Measurements from ENCODE around the gene HGS.

HGS gene, protein sequence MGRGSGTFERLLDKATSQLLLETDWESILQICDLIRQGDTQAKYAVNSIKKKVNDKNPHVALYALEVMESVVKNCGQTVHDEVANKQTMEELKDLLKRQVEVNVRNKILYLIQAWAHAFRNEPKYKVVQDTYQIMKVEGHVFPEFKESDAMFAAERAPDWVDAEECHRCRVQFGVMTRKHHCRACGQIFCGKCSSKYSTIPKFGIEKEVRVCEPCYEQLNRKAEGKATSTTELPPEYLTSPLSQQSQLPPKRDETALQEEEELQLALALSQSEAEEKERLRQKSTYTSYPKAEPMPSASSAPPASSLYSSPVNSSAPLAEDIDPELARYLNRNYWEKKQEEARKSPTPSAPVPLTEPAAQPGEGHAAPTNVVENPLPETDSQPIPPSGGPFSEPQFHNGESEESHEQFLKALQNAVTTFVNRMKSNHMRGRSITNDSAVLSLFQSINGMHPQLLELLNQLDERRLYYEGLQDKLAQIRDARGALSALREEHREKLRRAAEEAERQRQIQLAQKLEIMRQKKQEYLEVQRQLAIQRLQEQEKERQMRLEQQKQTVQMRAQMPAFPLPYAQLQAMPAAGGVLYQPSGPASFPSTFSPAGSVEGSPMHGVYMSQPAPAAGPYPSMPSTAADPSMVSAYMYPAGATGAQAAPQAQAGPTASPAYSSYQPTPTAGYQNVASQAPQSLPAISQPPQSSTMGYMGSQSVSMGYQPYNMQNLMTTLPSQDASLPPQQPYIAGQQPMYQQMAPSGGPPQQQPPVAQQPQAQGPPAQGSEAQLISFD

DNA sequence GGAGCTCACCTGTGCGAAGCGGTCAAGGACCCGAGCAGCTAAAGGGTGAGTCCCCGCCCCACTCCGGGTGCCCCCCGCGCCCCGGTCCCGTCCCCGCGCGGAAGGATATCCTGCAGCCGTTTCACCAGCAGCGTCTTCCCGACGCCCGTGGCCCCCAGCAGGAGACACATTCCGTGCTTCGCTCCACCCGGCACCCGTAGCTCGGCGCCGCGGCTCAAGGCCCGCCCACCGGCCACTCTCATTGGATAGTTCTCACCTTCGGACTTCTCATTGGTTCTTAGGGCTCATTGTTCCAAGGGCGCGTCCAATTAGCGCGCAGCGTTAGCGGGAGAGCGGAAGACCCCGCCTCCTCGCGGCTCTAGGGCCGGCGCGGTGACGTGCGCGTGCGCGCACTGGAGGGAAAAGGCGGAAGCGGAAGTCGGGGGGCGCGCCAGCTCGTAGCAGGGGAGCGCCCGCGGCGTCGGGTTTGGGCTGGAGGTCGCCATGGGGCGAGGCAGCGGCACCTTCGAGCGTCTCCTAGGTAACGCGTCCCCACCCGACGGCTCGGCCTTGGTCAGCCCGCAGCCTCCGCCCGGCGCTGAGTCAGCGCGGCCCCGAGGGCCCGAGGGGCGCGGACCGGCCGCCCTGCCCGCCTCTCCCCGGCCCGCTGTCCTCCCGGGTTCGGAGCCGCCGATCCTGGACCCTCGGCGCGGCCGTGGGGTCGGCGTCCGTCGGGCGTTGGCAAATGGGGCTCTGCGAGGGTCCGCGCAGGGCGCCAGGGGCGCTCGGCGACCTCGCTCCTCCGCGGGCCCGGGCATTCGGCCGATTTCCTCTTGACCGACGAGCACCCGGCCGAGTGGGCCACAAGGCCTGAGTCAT lies at the start of gene HGS, which contains the start of gene ARL16:
Gene HGS, plus strand, starts transcription at position 428 of the 858 bp plus-strand sequence. Its CDS starts 56 bp downstream, at position 484.
Gene ARL16, minus strand, starts transcription at position 214 of the 858 bp plus-strand sequence. Its CDS starts 44 bp downstream, at position 170.
- DNase-seq, result peak; percentile 90

DNA sequence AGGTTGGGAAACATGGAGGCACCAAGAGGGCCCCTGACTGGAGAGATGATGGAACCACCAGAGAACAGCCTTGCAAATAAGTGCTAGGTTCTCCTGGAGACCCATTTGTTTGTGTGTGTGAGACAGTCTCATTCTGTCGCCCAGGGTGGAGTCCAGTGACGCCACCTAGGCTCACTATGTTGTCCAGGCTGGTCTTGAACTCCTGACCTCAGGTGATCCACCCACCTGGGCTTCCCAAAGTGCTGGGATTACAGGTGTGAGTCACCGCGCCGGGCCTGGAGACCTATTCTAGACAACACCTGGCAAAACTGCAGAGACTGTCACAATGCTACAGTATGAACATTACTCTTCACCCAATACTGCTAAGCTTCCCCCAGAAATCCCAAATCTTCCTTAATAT lies 48.4 kb upstream of the HGS start:
- no peak for DNase-seq

DNA sequence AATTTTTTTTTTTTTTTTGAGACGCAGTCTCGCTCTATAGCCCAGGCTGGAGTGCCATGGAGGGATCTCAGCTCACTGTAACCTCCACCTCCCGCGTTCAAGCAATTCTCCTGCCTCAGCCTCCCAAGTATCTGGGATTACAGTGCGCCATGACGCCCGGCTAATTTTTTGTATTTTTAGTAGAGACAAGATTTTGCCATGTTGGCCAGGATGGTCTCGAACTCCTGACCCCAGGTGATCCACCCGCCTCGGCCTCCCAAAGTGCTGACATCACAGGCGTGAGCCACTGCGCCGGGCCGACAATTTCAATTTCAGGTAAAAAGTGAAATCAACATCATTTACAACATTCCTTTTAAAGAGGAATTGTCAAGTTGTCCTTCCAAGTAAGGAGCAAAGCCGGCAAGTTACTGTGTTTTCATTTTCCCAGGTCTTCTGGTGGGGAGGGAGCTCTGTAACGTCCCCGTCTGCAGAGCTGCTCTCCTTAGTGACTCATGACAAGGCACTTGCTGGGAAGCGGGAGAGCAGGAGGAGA lies 47.8 kb upstream of the HGS start:
- no peak for DNase-seq

DNA sequence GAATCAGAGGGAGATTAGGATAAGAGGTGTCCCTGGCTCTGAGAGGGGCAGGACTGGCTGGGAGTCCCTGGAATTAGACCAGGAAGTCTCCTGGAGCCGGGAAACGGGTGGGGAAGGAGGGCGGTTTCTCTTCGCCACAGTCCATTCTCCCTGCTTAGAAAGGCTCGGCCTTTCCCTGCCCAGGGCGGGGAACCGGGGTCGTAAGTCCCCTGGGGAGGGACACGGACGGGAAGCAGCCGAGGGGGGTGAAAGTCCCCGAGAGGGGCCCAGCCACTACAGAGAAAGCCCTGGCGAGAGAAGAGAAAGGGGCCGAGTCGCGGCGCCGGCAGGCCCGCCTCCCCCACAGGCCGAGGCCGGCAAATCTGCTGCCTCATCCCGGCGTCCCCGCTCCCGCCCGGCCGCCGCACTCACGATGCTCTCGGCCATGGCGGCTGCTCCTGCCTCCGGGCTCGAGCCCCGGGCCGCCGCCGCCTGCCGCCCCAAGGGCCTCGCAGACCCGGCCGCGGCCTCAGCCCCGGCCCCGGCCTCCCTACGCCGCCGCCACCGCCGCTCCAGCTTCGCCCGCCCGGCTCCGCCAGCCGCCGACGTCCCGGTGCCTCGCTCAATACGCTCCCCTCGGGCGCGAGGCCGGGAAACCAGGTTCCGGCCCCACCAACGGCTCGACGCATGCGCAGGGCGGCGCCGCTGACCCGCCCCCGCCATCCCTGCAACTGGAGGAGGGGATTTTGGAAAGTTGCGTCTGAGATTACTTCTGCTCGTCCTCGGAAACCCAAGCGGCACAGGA lies 47.1 kb upstream of the HGS start, which contains the start of the genes NPLOC4 and TSPAN10:
Gene NPLOC4, minus strand, starts transcription at position 608 of the 784 bp plus-strand sequence. Its CDS starts 182 bp downstream, at position 426.
Gene TSPAN10, plus strand, starts transcription at position 692 of the 784 bp plus-strand sequence. CDS start 5,217 bp downstream, outside the sequence.
- peak; percentile 29 for DNase-seq

DNA sequence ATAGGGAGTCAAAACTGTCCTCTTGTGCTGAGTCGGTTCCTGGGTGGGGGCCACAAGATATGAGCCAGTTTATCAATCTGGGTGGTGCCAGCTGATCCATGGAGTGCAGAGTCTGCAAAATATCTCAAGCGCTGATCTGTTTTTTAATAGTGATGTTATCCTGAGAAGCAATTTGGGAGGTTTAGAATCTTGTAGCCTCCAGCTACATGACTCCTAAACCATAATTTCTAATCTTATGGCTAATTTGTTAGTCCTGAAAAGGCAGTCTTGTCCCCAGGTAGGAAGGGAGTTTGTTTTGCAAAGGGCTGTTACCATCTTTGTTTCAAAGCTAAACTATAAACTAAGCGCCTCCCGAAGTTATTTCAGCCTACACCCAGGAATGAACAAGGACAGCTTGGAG lies 45.1 kb upstream of the HGS start:
- no peak for DNase-seq

DNA sequence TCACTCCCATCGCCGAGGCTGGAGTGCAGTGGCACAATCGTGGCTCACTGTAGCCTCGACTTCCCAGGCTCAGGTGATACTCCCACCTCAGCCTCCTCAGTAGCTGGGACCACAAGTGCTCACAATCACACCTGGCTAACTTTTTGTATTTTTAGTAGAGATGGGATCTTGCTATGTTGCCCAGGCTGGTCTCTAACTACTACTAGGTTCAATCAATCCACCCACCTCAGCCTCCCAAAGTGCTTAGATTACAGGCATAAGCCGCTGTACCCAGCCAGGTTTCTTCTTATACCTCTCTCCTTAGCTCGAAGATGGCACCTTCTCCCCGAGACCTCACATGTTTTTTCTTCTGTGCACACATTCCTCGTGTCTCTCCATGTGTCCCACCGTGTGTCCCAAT lies 43.8 kb upstream of the HGS start:
- no peak for DNase-seq

DNA sequence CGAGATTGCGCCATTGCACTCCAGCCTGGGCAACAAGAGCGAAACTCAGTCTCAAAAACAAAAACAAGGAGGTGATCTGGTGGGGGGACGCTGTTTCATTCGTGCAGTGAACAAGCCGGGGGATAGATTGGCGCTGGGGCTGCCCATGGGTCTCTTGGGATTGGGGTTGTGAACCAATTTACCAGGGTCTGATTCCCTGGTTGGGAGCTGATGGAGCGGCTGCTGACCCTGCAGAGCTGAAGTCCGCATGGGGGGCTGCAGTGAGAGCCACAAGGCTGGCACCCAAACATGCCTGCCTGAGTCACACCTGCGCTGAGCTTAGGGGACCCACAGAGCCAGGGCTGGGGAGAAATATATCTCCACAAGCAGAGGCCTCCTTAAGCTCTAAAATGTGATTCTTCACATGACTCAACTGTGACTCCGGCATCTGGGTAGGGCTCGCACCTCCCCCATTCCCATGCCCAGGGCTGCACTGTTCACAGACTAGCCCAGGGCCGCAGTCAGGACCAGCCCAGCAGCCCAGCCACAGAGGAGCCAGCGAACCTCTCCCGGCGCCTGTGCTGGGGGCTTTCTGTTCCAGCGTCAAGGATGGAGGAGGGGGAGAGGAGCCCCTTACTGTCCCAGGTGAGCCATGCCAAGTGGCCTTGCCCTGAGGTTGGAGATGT lies 41.9 kb upstream of the HGS start:
- no peak for DNase-seq

DNA sequence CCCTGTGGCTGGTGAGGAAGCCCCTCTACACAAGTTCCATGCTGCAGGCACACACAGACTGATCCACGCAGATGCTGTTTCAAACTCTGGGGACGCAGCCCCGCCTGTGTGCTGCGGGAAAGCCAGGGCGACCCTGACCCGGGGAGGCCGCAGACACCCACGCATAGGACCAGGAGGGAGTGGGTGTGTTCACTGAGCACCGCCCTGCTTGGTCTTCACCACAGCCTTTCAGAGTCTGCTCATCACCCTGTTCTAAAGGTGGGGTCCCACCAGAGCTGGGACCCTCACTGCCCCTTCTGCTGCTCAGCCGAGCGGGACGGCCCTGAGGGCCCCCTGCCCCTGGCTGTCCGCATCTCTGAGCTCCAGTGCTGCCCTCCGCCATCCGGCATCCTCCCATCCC lies 39.3 kb upstream of the HGS start:
- no peak for DNase-seq

DNA sequence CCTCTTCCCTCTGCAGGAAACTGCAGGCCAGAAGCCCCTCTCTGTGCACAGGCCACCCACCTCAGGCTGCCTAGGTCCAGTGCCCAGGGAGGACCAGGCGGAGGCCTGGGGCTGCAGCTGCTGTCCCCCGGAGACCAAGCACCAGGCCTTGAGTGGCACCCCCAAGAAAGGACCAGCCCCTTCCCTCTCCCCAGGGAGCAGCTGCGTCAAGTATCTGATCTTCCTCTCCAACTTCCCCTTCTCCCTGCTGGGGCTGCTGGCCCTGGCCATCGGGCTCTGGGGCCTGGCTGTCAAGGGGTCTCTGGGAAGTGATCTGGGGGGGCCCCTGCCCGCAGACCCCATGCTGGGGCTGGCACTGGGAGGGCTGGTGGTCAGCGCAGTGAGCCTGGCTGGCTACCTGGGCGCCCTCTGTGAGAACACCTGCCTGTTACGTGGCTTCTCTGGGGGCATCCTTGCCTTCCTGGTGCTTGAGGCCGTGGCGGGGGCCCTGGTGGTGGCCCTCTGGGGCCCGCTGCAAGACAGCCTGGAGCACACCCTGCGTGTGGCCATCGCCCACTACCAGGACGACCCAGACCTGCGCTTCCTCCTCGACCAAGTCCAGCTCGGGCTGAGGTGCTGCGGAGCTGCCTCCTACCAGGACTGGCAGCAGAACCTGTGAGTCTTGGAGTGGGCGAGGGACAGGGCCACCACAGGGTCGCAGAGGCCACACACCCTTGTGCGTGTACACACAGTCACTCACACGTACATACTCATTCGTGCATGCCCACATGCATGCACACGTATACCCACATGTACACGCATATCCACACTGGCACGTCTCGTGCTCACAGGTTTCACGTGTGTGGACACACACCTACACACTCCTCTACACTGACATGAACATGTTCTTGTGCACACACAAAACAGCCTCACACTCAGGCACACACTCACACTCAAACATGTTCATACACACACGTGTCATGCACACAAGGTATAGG lies 38.5 kb upstream of the HGS start:
- no peak for DNase-seq

DNA sequence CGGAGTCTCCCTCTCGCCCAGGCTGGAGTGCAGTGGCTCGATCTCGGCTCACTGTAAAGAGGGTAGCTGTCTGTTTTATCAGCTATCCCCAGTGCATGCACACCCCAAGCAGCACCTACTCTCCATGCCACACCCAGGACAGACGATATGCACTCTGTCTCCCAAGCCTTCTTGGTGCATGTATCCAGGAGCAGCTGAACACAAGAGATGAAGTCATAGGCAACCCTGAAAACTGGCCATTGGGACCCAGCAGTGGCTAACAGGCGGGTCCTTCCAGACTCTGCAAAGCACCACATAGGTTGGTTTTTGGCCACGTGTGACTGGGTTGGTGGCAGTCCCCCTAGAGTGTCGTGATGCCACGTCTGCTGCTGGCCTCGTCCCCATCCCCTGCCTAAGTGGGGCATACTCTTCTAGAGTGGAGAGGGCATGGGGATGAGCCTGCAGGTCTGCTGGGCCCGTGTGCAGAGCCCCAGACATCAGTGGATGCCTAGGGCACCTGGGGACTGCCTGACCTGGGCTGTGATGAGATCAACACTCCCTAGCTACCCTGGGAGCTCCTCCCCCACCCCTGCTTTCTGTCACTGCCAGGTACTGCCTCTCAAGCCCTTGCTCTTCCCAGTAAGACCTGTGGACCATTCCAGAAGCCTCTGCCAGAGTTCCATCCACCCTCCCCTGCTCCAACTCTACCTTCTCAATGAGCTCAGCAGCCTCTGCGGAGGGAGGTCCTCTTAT lies 36.8 kb upstream of the HGS start:
- no peak for DNase-seq

DNA sequence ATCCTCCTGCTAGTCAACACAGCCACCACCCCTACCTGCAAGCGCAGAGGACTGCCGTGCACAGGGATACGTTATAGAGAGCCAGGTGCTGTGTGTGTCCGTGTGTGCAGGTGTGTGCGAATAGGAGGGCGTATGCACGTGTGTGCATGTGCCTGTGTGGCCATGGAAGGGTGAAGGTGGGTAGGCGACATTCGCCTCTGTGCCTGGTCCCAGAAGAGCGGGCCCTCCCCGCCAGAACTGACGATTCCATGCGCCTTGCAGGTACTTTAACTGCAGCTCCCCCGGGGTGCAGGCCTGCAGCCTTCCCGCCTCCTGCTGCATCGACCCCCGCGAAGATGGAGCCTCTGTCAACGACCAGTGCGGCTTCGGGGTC lies 36.2 kb upstream of the HGS start:
- DNase-seq, result no peak

DNA sequence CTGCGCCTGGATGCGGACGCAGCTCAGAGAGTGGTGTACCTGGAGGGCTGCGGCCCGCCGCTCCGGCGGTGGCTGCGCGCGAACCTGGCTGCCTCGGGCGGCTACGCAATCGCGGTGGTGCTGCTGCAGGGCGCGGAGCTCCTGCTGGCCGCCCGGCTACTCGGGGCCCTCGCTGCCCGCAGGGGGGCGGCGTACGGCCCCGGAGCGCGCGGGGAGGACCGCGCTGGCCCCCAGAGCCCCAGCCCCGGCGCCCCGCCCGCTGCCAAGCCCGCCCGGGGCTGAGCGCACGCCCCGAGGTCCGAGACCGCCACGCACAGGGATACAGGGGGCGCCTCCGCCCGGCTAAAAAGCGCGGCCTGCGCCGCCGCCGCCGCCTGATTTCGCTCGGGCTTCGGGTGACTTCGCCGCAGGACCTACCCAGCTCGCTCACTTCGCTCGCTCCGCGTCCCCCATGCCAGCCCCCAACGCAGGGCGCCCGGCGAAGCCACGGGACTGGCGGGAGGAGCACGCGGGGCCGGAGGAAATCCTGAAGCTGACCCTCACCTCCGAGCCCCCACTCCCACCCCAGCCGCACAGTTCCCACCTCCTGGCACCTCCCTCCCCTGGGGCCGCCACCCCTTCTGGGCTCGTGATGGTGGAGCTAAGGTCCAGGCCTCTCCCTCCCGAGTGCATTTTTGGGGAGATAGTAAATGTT lies 35.7 kb upstream of the HGS start:
- DNase-seq, result no peak

DNA sequence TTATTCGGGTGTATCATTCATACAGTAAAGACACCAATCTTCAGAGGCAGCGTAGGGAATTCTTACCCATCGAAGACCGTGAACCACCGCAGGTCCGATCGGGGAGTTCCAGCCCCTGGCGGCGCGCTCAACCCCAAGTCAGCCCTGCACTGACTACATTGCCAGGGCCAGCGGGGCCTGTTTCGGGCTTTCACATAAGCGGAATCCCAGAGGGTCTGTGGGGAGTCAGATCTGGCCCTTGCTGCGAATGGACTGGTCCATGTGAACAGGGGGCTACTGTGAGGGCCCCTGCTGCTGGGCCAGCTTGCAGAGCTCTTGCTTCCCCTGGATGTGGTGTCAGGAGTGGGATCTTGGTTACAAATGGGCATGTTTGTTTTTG lies 35.1 kb upstream of the HGS start:
- no peak for DNase-seq

DNA sequence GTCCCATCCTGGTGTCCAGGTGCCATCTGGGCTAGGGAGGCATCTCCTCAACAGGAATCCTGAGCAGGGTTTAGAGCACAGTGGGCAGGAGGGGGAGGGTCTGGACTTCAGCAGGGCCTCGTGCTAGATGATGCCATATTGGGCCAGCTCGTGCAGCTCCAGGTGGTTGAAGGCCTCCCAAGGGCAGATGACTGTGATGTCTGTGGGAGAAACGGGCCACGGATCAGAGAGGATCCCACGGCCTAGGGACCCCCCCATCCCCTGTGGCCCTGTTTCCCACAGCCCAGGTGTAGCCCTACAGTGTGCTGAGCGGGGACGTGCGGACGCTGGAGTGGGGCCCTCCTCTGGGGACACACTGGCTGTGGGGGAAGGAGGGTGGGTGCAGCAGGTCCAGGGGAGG lies 32.9 kb upstream of the HGS start:
- no peak for DNase-seq

DNA sequence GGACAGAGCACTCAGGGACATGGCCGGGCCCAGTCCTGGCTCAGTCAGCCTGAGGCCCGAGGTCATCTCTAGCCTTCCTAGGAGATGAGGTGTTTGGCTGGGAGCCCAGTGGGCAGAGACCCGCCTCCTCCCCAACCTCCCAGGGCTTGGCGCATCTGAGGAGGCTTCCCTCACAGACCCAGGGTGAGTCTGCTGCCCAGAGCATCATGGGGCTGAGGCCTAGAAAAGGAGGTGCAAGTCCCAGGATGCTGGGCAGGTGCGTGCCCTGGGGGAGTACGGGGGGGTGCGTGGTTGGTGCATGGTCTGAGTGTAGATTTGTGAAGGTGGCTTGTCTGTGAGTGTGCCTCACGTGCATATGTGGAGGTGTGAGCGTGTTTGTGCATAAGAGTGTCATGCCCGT lies 32.1 kb upstream of the HGS start:
- no peak for DNase-seq

DNA sequence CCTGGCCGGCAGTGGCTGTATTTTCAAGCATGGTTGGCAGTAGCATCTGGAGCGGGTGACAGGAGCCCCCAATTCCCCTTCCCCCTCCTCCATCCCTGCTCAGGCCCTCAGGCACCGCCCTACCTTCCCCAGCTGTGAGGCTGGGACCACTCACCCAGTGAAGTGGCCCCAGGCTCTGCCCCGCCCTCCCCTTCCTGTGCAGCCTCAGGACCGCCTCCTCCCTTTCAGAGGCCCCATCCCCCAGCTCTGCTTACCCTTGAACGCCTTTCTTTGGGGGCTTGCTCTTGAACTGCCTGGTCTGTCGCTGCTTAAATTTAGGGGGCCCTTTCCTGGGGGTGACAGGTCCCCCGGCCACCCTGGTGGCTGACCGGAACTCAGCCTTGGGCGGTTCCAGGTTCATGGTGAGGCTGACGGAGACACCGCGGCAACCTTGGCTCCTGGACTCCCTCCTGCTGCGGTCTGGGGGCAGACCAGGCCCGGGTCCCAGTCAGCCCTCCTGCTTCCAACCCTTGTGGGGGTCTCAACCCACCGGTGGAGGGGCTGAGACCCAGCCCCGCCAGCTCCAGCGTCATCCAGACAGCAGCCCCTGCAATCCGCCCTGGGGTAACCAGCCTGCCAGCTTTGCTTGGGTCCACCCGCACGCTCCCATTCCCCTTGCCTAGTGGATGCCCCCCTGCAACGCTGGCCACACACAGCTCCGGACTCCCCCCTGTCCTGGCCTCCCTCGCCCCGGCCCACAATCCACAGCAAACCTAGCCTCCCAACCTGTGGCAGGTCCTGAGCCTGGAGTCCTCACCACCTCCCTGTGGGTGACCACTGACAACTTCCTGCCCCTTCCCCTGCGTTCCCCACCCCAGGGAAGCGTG lies 30.7 kb upstream of the HGS start:
- DNase-seq, result no peak

DNA sequence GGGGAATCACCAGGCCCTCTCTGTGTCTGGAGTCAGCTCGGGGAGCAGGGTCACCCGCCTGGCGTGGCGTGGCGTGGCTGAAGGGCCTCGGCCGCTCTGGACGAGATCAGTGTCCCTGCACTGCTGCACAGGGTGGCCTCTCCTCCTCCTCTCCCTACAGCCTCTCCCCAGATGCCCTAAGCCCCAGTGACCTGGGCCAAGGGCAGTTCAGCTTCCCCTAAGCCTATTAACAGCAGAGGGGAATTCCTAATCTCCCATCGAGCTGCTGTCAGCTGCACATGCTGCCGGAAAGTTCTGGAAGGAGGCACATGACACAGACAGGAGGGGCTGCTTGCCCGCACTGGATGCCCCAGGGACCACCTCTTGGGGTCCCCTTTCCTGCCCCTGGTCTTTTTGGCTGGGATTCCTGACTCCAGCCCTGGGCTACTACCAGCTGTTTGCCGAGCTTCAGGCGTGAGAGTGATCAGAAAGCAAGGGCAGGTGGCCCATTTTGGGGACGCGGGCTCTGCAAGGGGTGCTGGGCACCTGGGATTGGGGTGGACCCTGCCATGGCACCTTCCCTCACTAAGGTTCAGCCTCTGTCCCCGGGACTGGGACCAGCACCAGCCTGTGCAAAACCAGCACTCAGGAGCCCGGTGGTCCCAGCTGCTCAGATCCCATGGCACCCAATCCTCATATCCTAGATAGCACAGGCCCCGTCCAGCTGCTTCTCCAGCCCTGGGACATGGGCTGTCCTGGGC lies 28.3 kb upstream of the HGS start:
- no peak for DNase-seq

Data from NCI-H187 treated with DMSO at 0.1 percent for 48 hours (cell line).